ENCODE measurements around the gene CRX.
"Not testable (repeated sequence)": the region's sequence is repeated elsewhere in the genome, so short reads cannot be mapped to it uniquely, and the experiment has no call there.

Gene CRX

GRCh38 chr19:47781590-47782262, 40.0 kb upstream of the CRX start:
- H2BK120ac ChIP-seq (ENCODE audit: low read depth, low read length) = no peak overlapping the region
- H3K4ac ChIP-seq (ENCODE audit: low read depth in 1 of 2, low read length in 2 of 2) = no peak overlapping the region
- DNase-seq = no peak
- H3K27ac ChIP-seq (ENCODE audit: low read length, poor library complexity, severe bottlenecking) = no peak overlapping the region
- H3K79me1 ChIP-seq (replicated peaks; ENCODE audit: low read length, poor library complexity, severe bottlenecking) = peaks cover 27% of the 10 kb centered on the region
- 94% methylated on average over 9 of the region's 9 CpGs for WGBS
- no peak overlapping the region for H3K4me2 ChIP-seq (ENCODE audit: low read length, poor library complexity, severe bottlenecking)
- H3K14ac ChIP-seq (ENCODE audit: low read length in 2 of 2) = no peak overlapping the region
- no peak overlapping the region for H2BK12ac ChIP-seq (ENCODE audit: low read length in 2 of 2)
- no peak overlapping the region for H4K8ac ChIP-seq (ENCODE audit: low read length)
- H4K91ac ChIP-seq (ENCODE audit: low read length) = no peak overlapping the region
- H2BK5ac ChIP-seq (ENCODE audit: low read depth, low read length, poor library complexity, severe bottlenecking) = no peak overlapping the region
- H2AK5ac ChIP-seq (ENCODE audit: low read length, severe bottlenecking) = no peak overlapping the region
- H3K9me3 ChIP-seq (ENCODE audit: control insufficient read depth, low read length) = no peaks in the 10 kb centered on the region
- H2AFZ ChIP-seq (ENCODE audit: low read depth, low read length) = no peak overlapping the region
- H3K4me1 ChIP-seq (ENCODE audit: control insufficient read depth, insufficient read depth, low read depth, low read length) = peaks cover 24% of the 10 kb centered on the region
- H3K23ac ChIP-seq (ENCODE audit: low read length in 2 of 2) = peak overlapping the region in 1 of 2 experiments; percentile 10
- no peak overlapping the region for H3K18ac ChIP-seq (ENCODE audit: low read depth in 1 of 2, low read length in 2 of 2)
- no peaks in the 10 kb centered on the region for H3K27me3 ChIP-seq (ENCODE audit: control insufficient read depth in 1 of 2, insufficient read depth in 1 of 2, low read length in 2 of 2)
- H3K9ac ChIP-seq (ENCODE audit: low read length) = no peak overlapping the region
- H3K4me3 ChIP-seq (ENCODE audit: insufficient read depth in 1 of 2, low read depth in 1 of 2, low read length in 2 of 2) = no peak overlapping the region
- H3K36me3 ChIP-seq (ENCODE audit: control insufficient read depth in 1 of 2, insufficient read depth in 2 of 2, low read depth in 1 of 2, low read length in 2 of 2) = peaks cover 45 to 53% of the 10 kb centered on the region in 2 experiments
- no peak overlapping the region for H2BK15ac ChIP-seq (ENCODE audit: low read depth, poor library complexity, severe bottlenecking)

- H3K9ac ChIP-seq (ENCODE audit: low read length) = no peak overlapping the region
- H3K14ac ChIP-seq (ENCODE audit: low read length in 2 of 2) = no peak overlapping the region
Measured at GRCh38 chr19:47786566-47786965, 35.2 kb upstream of the CRX start.

GRCh38 chr19:47787307-47787706, 34.4 kb upstream of the CRX start:
- not testable (repeated sequence) for H3K23ac ChIP-seq (ENCODE audit: low read length in 2 of 2); H3K18ac ChIP-seq (ENCODE audit: low read depth in 1 of 2, low read length in 2 of 2); H4K91ac ChIP-seq (ENCODE audit: low read length); H2BK5ac ChIP-seq (ENCODE audit: low read depth, low read length, poor library complexity, severe bottlenecking); H2AK5ac ChIP-seq (ENCODE audit: low read length, severe bottlenecking); H3K9me3 ChIP-seq (ENCODE audit: control insufficient read depth, low read length); H4K8ac ChIP-seq (ENCODE audit: low read length); H3K27me3 ChIP-seq (ENCODE audit: control insufficient read depth in 1 of 2, insufficient read depth in 1 of 2, low read length in 2 of 2); H2BK12ac ChIP-seq (ENCODE audit: low read length in 2 of 2); H3K4me2 ChIP-seq (ENCODE audit: low read length, poor library complexity, severe bottlenecking); H3K79me1 ChIP-seq (replicated peaks; ENCODE audit: low read length, poor library complexity, severe bottlenecking); H3K4ac ChIP-seq (ENCODE audit: low read depth in 1 of 2, low read length in 2 of 2); DNase-seq; H3K4me1 ChIP-seq (ENCODE audit: control insufficient read depth, insufficient read depth, low read depth, low read length); H3K4me3 ChIP-seq (ENCODE audit: insufficient read depth in 1 of 2, low read depth in 1 of 2, low read length in 2 of 2); H2AFZ ChIP-seq (ENCODE audit: low read depth, low read length); H2BK15ac ChIP-seq (ENCODE audit: low read depth, poor library complexity, severe bottlenecking); H2BK120ac ChIP-seq (ENCODE audit: low read depth, low read length); H3K9ac ChIP-seq (ENCODE audit: low read length); H3K14ac ChIP-seq (ENCODE audit: low read length in 2 of 2); H3K27ac ChIP-seq (ENCODE audit: low read length, poor library complexity, severe bottlenecking)
- H3K36me3 ChIP-seq (ENCODE audit: control insufficient read depth in 1 of 2, insufficient read depth in 2 of 2, low read depth in 1 of 2, low read length in 2 of 2) = peaks cover 36 to 44% of the 10 kb centered on the region in 2 experiments
- WGBS = 93% methylated on average over 10 of the region's 10 CpGs

More at GRCh38 chr19:47786566-47786965, 35.2 kb upstream of the CRX start:
- no peak overlapping the region for H3K27ac ChIP-seq (ENCODE audit: low read length, poor library complexity, severe bottlenecking)
- no peak overlapping the region for H2BK12ac ChIP-seq (ENCODE audit: low read length in 2 of 2)
- no peak overlapping the region for H2BK15ac ChIP-seq (ENCODE audit: low read depth, poor library complexity, severe bottlenecking)
- H3K9me3 ChIP-seq (ENCODE audit: control insufficient read depth, low read length) = no peaks in the 10 kb centered on the region
- no peak overlapping the region for H3K4me2 ChIP-seq (ENCODE audit: low read length, poor library complexity, severe bottlenecking)
- H2BK5ac ChIP-seq (ENCODE audit: low read depth, low read length, poor library complexity, severe bottlenecking) = no peak overlapping the region
- no peak overlapping the region for H3K18ac ChIP-seq (ENCODE audit: low read depth in 1 of 2, low read length in 2 of 2)
- peaks cover 8% of the 10 kb centered on the region for H3K4me1 ChIP-seq (ENCODE audit: control insufficient read depth, insufficient read depth, low read depth, low read length)
- no peak overlapping the region for H2AK5ac ChIP-seq (ENCODE audit: low read length, severe bottlenecking)
- no peaks in the 10 kb centered on the region for H3K27me3 ChIP-seq (ENCODE audit: control insufficient read depth in 1 of 2, insufficient read depth in 1 of 2, low read length in 2 of 2)
- H3K4ac ChIP-seq (ENCODE audit: low read depth in 1 of 2, low read length in 2 of 2) = no peak overlapping the region
- no peak for DNase-seq
- 97% methylated on average over 7 of the region's 7 CpGs for WGBS
- H4K8ac ChIP-seq (ENCODE audit: low read length) = no peak overlapping the region
- no peak overlapping the region for H2BK120ac ChIP-seq (ENCODE audit: low read depth, low read length)
- H3K36me3 ChIP-seq (ENCODE audit: control insufficient read depth in 1 of 2, insufficient read depth in 2 of 2, low read depth in 1 of 2, low read length in 2 of 2) = peaks cover 40 to 51% of the 10 kb centered on the region in 2 experiments
- no peak overlapping the region for H2AFZ ChIP-seq (ENCODE audit: low read depth, low read length)
- H4K91ac ChIP-seq (ENCODE audit: low read length) = no peak overlapping the region
- H3K79me1 ChIP-seq (replicated peaks; ENCODE audit: low read length, poor library complexity, severe bottlenecking) = peaks cover 9% of the 10 kb centered on the region
- no peak overlapping the region for H3K23ac ChIP-seq (ENCODE audit: low read length in 2 of 2)
- no peak overlapping the region for H3K4me3 ChIP-seq (ENCODE audit: insufficient read depth in 1 of 2, low read depth in 1 of 2, low read length in 2 of 2)

GRCh38 chr19:47789811-47790210, 31.9 kb upstream of the CRX start:
- H3K9me3 ChIP-seq (ENCODE audit: control insufficient read depth, low read length); DNase-seq; H3K4me3 ChIP-seq (ENCODE audit: insufficient read depth in 1 of 2, low read depth in 1 of 2, low read length in 2 of 2); H3K23ac ChIP-seq (ENCODE audit: low read length in 2 of 2); H3K79me1 ChIP-seq (replicated peaks; ENCODE audit: low read length, poor library complexity, severe bottlenecking); H2AK5ac ChIP-seq (ENCODE audit: low read length, severe bottlenecking); H2BK12ac ChIP-seq (ENCODE audit: low read length in 2 of 2); H3K4ac ChIP-seq (ENCODE audit: low read depth in 1 of 2, low read length in 2 of 2); H3K4me1 ChIP-seq (ENCODE audit: control insufficient read depth, insufficient read depth, low read depth, low read length); H3K4me2 ChIP-seq (ENCODE audit: low read length, poor library complexity, severe bottlenecking); H2BK120ac ChIP-seq (ENCODE audit: low read depth, low read length); H3K18ac ChIP-seq (ENCODE audit: low read depth in 1 of 2, low read length in 2 of 2); H3K27ac ChIP-seq (ENCODE audit: low read length, poor library complexity, severe bottlenecking); H4K8ac ChIP-seq (ENCODE audit: low read length); H2AFZ ChIP-seq (ENCODE audit: low read depth, low read length); H2BK5ac ChIP-seq (ENCODE audit: low read depth, low read length, poor library complexity, severe bottlenecking); H3K27me3 ChIP-seq (ENCODE audit: control insufficient read depth in 1 of 2, insufficient read depth in 1 of 2, low read length in 2 of 2); H3K9ac ChIP-seq (ENCODE audit: low read length); H4K91ac ChIP-seq (ENCODE audit: low read length); H2BK15ac ChIP-seq (ENCODE audit: low read depth, poor library complexity, severe bottlenecking); H3K14ac ChIP-seq (ENCODE audit: low read length in 2 of 2): not testable (repeated sequence)
- WGBS = 88% methylated on average over 13 of the region's 13 CpGs
- H3K36me3 ChIP-seq (ENCODE audit: control insufficient read depth in 1 of 2, insufficient read depth in 2 of 2, low read depth in 1 of 2, low read length in 2 of 2) = peaks cover 22% of the 10 kb centered on the region in 2 experiments

Data from mesenchymal stem cell (in vitro differentiated cells and primary cell).